HG03196 (cell line): Measurements from ENCODE around the gene DCAKD.
"Not testable (repeated sequence)": the region's sequence is repeated elsewhere in the genome, so short reads cannot be mapped to it uniquely, and the experiment has no call there.

Source experiments
- ATAC-seq: cut with Tn5 transposase; IDR thresholded peaks from one replicate; pipeline ENCODE4 v1.9.1; 2021; ENCODE audit not compliant: unreplicated experiment

DCAKD gene

GRCh38 chr17:45067637-45068036 is 16.2 kb upstream of the DCAKD start:
- ATAC-seq, result no peak

- ATAC-seq, result no peak
Observed at GRCh38 chr17:45063198-45063597, 11.8 kb upstream of the DCAKD start.

- no peak for ATAC-seq
Observed at GRCh38 chr17:45061606-45062205, 10.3 kb upstream of the DCAKD start.

GRCh38 chr17:45060797-45061605 is 9.6 kb upstream of the DCAKD start, which contains the start of gene NMT1:
Gene NMT1 (plus strand): TSS chr17:45061317. CDS start chr17:45061330, 13 bp downstream.
- peak; percentile 88 for ATAC-seq

GRCh38 chr17:45060382-45060796 is 9.0 kb upstream of the DCAKD start:
- ATAC-seq, result peak; percentile 10

GRCh38 chr17:45052052-45052772 is 780 bp upstream of the DCAKD start:
- ATAC-seq, result no peak

GRCh38 chr17:45051720-45052051 is 254 bp upstream of the DCAKD start:
- ATAC-seq, result not testable (repeated sequence)

GRCh38 chr17:45050481-45051059 is 862 bp downstream of the DCAKD start:
- peak; percentile 10 for ATAC-seq

GRCh38 chr17:45048795-45049563 is 2.5 kb downstream of the DCAKD start:
- no peak for ATAC-seq

GRCh38 chr17:45046537-45047125 is 4.8 kb downstream of the DCAKD start:
- ATAC-seq, result no peak

- ATAC-seq, result no peak
Observed at GRCh38 chr17:45043813-45044540, 7.5 kb downstream of the DCAKD start.

GRCh38 chr17:45042346-45043120 is 8.9 kb downstream of the DCAKD start:
- ATAC-seq, result no peak

GRCh38 chr17:45040459-45040858 is 11.0 kb downstream of the DCAKD start:
- no peak for ATAC-seq

- no peak for ATAC-seq
Observed at GRCh38 chr17:45038728-45039634, 12.5 kb downstream of the DCAKD start.

GRCh38 chr17:45036691-45037090 is 14.7 kb downstream of the DCAKD start:
- no peak for ATAC-seq

- ATAC-seq, result no peak
Observed at GRCh38 chr17:45035848-45036247, 15.6 kb downstream of the DCAKD start.

- no peak for ATAC-seq
Observed at GRCh38 chr17:45034599-45034998, 16.8 kb downstream of the DCAKD start.

GRCh38 chr17:45032174-45032541 is 19.3 kb downstream of the DCAKD start:
- ATAC-seq, result no peak
